Esophagus muscularis mucosa (tissue), 4 donors: ENCODE results near the gene ITPRIPL2.

ENCODE experiments used
- EP300 ChIP-seq: sonication (generic); formaldehyde crosslinking; IDR thresholded peaks from one replicate; pipeline ENCODE4 v1.6.1; 2017; ENCODE audit warnings: antibody characterized with exemption
- POLR2AphosphoS5 ChIP-seq, 2 donors: sonication (generic); formaldehyde crosslinking; IDR thresholded peaks; one replicate each; pipeline ENCODE4 v1.6.1; 2017; ENCODE audit warnings: antibody characterized with exemption in 2 of 2
- TF ChIP-seq, protein P1 (sequence below), 3 experiments: fragments of 200-600 bp in 2 of 3; fragments of 450-650 bp in 1 of 3; sonication (generic) in 2 of 3; IDR thresholded peaks; one replicate each; pipeline ENCODE4 v1.5.1; 2017 to 2019; ENCODE audit warnings: antibody characterized with exemption in 3 of 3, mild to moderate bottlenecking in 2 of 3, moderate library complexity in 1 of 3

DNA sequence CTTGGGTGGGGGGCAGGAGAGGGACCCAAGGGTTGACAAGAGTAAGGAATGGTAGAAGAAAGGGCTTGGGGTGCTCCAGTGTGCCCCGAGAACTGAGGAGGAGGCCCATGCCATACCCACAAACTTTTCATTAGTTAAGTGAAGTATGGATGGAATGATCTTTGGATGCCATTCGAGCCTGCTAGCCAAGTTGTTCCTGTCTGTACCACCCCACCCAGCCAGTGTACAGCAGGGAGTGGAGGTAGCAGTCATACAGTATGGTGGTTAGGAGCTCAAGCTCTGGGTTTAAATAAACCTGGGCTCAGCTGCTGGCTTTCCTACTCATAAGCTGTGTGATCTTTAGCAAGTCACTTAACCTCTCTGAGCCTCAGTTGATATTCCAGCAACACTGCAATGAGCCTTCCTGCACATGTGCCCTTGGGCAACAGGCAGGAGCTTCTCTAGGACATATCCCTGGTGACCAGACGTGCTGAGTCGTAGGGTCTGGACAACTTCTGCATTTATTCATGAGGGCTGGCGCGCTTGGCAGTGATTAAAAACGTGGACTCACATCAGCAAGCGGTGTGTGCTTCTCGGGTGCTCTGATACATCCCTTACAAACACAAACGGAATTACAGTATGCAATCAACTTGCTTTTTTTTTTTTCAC is 22.9 kb downstream of the ITPRIPL2 start:
- TF ChIP-seq, protein P1, sequence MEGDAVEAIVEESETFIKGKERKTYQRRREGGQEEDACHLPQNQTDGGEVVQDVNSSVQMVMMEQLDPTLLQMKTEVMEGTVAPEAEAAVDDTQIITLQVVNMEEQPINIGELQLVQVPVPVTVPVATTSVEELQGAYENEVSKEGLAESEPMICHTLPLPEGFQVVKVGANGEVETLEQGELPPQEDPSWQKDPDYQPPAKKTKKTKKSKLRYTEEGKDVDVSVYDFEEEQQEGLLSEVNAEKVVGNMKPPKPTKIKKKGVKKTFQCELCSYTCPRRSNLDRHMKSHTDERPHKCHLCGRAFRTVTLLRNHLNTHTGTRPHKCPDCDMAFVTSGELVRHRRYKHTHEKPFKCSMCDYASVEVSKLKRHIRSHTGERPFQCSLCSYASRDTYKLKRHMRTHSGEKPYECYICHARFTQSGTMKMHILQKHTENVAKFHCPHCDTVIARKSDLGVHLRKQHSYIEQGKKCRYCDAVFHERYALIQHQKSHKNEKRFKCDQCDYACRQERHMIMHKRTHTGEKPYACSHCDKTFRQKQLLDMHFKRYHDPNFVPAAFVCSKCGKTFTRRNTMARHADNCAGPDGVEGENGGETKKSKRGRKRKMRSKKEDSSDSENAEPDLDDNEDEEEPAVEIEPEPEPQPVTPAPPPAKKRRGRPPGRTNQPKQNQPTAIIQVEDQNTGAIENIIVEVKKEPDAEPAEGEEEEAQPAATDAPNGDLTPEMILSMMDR (IDR thresholded peaks at IDR 0.05), result no peak
- TF ChIP-seq EP300 (no peak), POLR2AphosphoS5 (IDR thresholded peaks at IDR 0.05) (no peak)
